ENCODE data around the gene TMEM183A. TPM values are rescaled to one million over a fixed set of nuclear protein-coding genes. Genes with fewer than 3 reads are reported as not detected.
A peak's percentile ranks its signal among the peaks of the same experiment; 100 is the strongest.

Gene TMEM183A, protein sequence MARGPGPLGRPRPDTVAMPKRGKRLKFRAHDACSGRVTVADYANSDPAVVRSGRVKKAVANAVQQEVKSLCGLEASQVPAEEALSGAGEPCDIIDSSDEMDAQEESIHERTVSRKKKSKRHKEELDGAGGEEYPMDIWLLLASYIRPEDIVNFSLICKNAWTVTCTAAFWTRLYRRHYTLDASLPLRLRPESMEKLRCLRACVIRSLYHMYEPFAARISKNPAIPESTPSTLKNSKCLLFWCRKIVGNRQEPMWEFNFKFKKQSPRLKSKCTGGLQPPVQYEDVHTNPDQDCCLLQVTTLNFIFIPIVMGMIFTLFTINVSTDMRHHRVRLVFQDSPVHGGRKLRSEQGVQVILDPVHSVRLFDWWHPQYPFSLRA
- 77.7 and 82.8 TPM in 2 replicates for total RNA-seq

- intact Hi-C loops (cut with micrococcal nuclease), result loop anchor here (1.0 to 10.0 kb wide), 7 partner anchors 19 to 662 kb away; partner anchors contain the start of genes KLHL12, PCAT6, PPFIA4 and PPP1R12B
- Mint-ChIP-seq H3K36me3 (ENCODE audit: low read depth) (peaks cover 30% of the 10 kb centered on the region), H3K4me3 (peak within 1 kb of the TSS; percentile 86), H3K27ac (peak within 1 kb of the TSS; percentile 97), H3K4me1 (peaks cover 22% of the 10 kb centered on the region), H3K27me3 (no peaks in the 10 kb centered on the region), H3K9me3 (no peaks in the 10 kb centered on the region)
- peak; percentile 98 for DNase-seq
These were observed at the start of gene TMEM183A for GRCh38 chr1:203006948-203007871. Gene TMEM183A, plus strand, starts transcription at chr1:203007374. Its CDS starts 92 bp downstream, at chr1:203007466.

DNA sequence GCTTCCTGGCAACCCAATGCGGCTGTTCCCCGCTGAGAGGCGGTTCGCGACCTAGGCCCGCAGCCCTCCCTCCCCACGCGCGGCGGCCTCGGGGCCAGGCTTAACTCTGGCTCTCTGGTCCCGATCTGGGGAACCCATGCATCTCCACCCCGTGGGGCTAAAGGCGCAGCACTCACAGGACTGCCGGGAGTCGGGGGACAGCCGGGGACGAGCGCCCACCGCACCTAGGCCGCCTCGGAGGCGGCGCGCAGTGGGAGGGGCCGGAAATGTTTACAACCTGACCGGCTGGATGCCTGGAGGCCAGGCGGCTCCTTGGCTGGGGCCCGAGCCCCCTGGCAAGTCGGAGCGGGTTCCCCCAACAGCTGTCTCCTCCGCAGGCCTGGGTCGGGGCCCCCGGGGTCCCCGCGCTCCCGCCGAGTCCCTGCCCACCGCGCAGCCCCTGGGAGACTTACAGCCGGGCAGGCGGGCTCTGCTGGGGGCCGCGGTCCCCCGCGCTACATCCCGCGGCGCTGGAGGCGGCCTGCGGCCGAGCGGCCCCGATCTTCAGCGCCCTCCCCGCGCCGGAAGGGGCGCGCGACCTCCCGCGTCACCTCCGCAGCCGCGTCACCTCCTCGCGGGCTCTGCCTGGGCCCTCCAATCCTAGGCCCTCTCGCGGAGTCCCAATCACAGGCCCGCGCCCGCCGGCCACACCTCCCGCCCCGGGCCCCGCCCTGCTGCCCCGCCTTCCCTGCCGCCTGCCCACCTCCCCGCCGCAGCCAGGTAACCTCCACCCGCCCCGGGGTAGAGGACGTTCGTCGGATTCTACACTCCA lies 49.2 kb upstream of the TMEM183A start, which contains the start of gene ADIPOR1:
Gene ADIPOR1 (minus strand): TSS at position 580 of the 811 bp plus-strand sequence. CDS start 7,242 bp downstream, outside the sequence.
- Mint-ChIP-seq H3K36me3 (ENCODE audit: low read depth) (peaks cover 6% of the 10 kb centered on the region), H3K27me3 (no peaks in the 10 kb centered on the region), H3K4me1 (peaks cover 31% of the 10 kb centered on the region), H3K4me3 (peak within 1 kb of the TSS; percentile 89), H3K9me3 (no peaks in the 10 kb centered on the region), H3K27ac (peak within 1 kb of the TSS; percentile 82)
- DNase-seq, result peak; percentile 98
- intact Hi-C loops (cut with micrococcal nuclease), result loop anchor here (1.0 to 5.0 kb wide), 5 partner anchors 9 to 611 kb away; partner anchors contain the start of genes CYB5R1, KLHL12, PCAT6 and PPFIA4

- no peaks in the 10 kb centered on the region for H3K9me3 Mint-ChIP-seq
- H3K4me3 Mint-ChIP-seq, result peak overlapping the region; percentile 89
- H3K36me3 Mint-ChIP-seq (ENCODE audit: low read depth), result peaks cover 7% of the 10 kb centered on the region
- intact Hi-C loops (cut with micrococcal nuclease), result loop anchor here (1.0 to 5.0 kb wide), 5 partner anchors 9 to 611 kb away; partner anchors contain the start of genes CYB5R1, KLHL12, PCAT6 and PPFIA4
- H3K27me3 Mint-ChIP-seq, result no peaks in the 10 kb centered on the region
- DNase-seq, result peak; percentile 73
- H3K4me1 Mint-ChIP-seq, result peaks cover 27% of the 10 kb centered on the region
- H3K27ac Mint-ChIP-seq, result peak overlapping the region; percentile 82
These were observed 48.5 kb upstream of the TMEM183A start for GRCh38 chr1:202958544-202959275.

- no peak overlapping the region for H3K4me3 Mint-ChIP-seq
- no peak for DNase-seq
- H3K36me3 Mint-ChIP-seq (ENCODE audit: low read depth), result peaks cover 6% of the 10 kb centered on the region
- H3K4me1 Mint-ChIP-seq, result peaks cover 23% of the 10 kb centered on the region
- no peaks in the 10 kb centered on the region for H3K9me3 Mint-ChIP-seq
- no peaks in the 10 kb centered on the region for H3K27me3 Mint-ChIP-seq
- H3K27ac Mint-ChIP-seq, result no peak overlapping the region
- intact Hi-C loops (cut with micrococcal nuclease), result loop anchor here (2.0 to 5.0 kb wide), 2 partner anchors 68 to 612 kb away; partner anchors contain the start of genes PPFIA4 and PPP1R12B
These were observed 47.9 kb upstream of the TMEM183A start for GRCh38 chr1:202959276-202959620.

DNA sequence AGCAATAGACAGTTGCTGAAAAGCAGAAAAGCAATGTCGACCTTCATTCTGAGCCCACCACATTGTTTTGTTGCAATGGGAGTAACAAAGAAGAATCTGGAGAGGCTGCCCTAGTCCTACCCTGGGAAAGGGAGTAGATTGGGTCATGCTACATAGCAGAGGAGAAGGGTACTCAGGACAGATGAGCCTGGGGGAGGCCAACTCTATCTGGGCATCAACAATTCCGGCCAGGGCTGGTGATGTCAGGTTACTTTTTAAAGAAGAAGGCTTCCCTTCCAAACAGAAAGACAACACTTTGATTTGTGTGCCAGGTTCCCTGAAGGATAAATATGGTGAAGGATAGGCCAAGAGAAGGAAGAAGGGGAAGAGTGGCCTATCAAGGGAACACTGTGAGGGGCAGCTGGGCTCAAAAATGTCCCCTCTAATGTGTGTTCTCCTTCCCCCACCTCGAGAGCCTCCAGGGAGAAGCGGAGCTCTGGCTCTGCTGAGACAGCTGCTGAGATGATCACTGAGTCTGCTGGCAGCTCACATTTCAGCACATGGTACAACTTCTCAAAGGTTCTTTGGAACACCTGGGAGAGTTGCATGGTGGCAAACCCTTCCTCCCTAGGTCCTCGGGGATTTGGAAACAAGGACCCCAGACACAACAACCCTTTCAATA lies 45.8 kb upstream of the TMEM183A start:
- Mint-ChIP-seq H3K27me3 (no peaks in the 10 kb centered on the region), H3K4me3 (no peak overlapping the region), H3K36me3 (ENCODE audit: low read depth) (peaks cover 11% of the 10 kb centered on the region), H3K9me3 (no peaks in the 10 kb centered on the region), H3K4me1 (peaks cover 27% of the 10 kb centered on the region), H3K27ac (no peak overlapping the region)
- no peak for DNase-seq
- intact Hi-C loops (cut with micrococcal nuclease), result no loop called here

DNA sequence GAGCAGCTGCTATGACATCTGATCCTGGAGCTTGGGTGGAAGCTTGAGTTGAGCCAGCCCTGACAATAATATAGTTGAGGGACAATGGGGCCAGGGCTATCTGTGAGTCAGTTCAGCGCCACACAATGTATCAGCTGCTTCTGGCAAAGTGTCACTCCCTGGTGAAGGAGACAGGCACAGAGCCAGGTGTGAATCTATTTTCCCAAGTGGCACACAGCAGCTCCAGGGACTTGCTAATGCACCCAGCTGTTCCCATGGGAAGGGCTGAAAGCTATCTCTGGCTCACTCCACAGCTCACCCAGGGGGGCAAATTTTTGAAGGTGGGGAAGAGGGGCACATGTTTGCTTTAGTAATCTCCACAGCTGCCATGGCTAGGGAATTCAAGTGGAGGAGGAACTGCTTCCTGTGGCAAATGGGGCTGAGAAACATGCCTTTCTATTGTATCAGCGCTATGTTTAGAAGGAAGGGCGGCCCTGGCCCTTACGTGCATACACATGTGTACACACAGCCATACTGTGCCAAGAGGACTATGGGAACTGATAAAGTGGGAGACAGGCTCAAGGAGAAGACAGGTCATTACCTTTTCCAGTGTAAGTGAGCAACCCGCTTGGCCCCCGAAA lies 42.3 kb upstream of the TMEM183A start:
- Mint-ChIP-seq H3K36me3 (ENCODE audit: low read depth) (peaks cover 10% of the 10 kb centered on the region), H3K27me3 (no peaks in the 10 kb centered on the region), H3K27ac (no peak overlapping the region), H3K4me3 (no peak overlapping the region), H3K9me3 (no peaks in the 10 kb centered on the region), H3K4me1 (peaks cover 24% of the 10 kb centered on the region)
- no peak for DNase-seq
- intact Hi-C loops (cut with micrococcal nuclease), result no loop called here

- peaks cover under 1% of the 10 kb centered on the region for H3K27me3 Mint-ChIP-seq
- H3K4me3 Mint-ChIP-seq, result no peak overlapping the region
- DNase-seq, result no peak
- no peaks in the 10 kb centered on the region for H3K9me3 Mint-ChIP-seq
- no peak overlapping the region for H3K27ac Mint-ChIP-seq
- H3K36me3 Mint-ChIP-seq (ENCODE audit: low read depth), result peaks cover 10% of the 10 kb centered on the region
- intact Hi-C loops (cut with micrococcal nuclease), result no loop called here
- H3K4me1 Mint-ChIP-seq, result peaks cover 24% of the 10 kb centered on the region
These were observed 41.8 kb upstream of the TMEM183A start for GRCh38 chr1:202965422-202965821.

GRCh38 chr1:202966006-202966898 lies 40.9 kb upstream of the TMEM183A start:
- no peaks in the 10 kb centered on the region for H3K9me3 Mint-ChIP-seq
- peaks cover 24% of the 10 kb centered on the region for H3K4me1 Mint-ChIP-seq
- H3K4me3 Mint-ChIP-seq, result peak overlapping the region; percentile 91
- peak; percentile 59 for DNase-seq
- H3K36me3 Mint-ChIP-seq (ENCODE audit: low read depth), result peaks cover 10% of the 10 kb centered on the region
- H3K27me3 Mint-ChIP-seq, result peaks cover 2% of the 10 kb centered on the region
- intact Hi-C loops (cut with micrococcal nuclease), result no loop called here
- peak overlapping the region; percentile 73 for H3K27ac Mint-ChIP-seq

DNA sequence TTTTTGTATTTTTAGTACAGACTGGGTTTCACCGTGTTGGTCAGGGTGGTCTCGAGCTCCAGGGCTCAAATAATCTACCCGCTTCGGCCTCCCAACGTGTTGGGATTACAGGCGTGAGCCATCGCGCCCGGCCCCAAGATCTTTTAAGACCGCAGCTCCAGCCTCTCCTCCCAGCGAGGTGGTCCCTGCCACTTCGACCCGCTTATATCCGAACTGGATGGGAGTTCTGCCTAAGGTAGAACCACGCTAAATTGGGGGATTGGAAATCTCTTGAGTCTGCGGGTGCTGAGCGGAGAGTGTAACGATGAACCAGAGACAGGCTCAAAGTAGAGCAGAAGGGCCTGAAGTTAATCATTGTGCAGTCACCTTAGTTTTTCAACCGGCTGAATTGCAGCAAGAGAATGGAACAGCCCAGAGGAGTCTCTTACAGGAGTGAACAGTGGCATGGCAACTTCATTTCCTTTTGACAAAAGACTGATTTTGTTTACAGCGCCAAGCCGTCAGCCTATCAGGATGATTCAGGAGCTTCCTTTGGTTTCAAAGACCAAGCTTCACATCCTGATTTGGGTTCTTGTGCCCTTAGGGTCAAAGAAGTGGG lies 39.4 kb upstream of the TMEM183A start:
- Mint-ChIP-seq H3K36me3 (ENCODE audit: low read depth) (peaks cover 8% of the 10 kb centered on the region), H3K9me3 (no peaks in the 10 kb centered on the region), H3K4me3 (peak overlapping the region; percentile 91), H3K27me3 (peaks cover 10% of the 10 kb centered on the region), H3K4me1 (peaks cover 24% of the 10 kb centered on the region), H3K27ac (peak overlapping the region; percentile 84)
- DNase-seq, result peak; percentile 81
- intact Hi-C loops (cut with micrococcal nuclease), result loop anchor here (1.0 to 2.0 kb wide), 5 partner anchors 9 to 79 kb away; partner anchors contain the start of genes ADIPOR1, KLHL12, PPFIA4 and RABIF

- Mint-ChIP-seq H3K36me3 (ENCODE audit: low read depth) (peaks cover 8% of the 10 kb centered on the region), H3K9me3 (no peaks in the 10 kb centered on the region), H3K27ac (peak overlapping the region; percentile 84), H3K27me3 (peaks cover 10% of the 10 kb centered on the region), H3K4me3 (peak overlapping the region; percentile 91), H3K4me1 (peaks cover 24% of the 10 kb centered on the region)
- no peak for DNase-seq
- intact Hi-C loops (cut with micrococcal nuclease), result loop anchor here (2.0 kb wide), 2 partner anchors 42 to 80 kb away; partner anchors contain the start of genes KLHL12 and RABIF
These were observed 38.8 kb upstream of the TMEM183A start for GRCh38 chr1:202968351-202968750.
